HG02588 (cell line): ENCODE measurements around the gene PARP4.
"Not testable (repeated sequence)": the region's sequence is repeated elsewhere in the genome, so short reads cannot be mapped to it uniquely, and the experiment has no call there.

Source experiments
- ATAC-seq: cut with Tn5 transposase; IDR thresholded peaks from one replicate; pipeline ENCODE4 v1.9.1; 2021; ENCODE audit warnings: mild to moderate bottlenecking, moderate library complexity; ENCODE audit not compliant: unreplicated experiment

Gene PARP4

DNA sequence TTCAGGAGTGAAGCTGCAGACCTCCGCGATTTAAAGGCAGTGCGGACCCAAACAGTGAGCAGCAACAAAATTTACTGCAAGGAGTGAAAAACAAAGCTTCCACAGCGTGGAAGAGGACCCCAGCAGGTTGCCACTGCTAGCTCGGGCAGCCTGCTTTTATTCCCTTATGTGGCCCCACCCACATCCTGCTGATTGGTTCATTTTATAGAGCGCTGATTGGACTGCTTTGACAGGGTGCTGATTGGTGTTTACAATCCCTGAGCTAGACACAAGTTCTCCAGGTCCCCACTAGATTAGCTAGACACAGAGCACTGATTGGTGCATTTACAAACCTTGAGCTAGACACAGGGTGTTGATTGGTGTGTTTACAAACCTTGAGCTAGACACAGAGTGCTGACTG is 6.3 kb downstream of the PARP4 start:
- ATAC-seq, result not testable (repeated sequence)

GRCh38 chr13:24505756-24506155 is 6.8 kb downstream of the PARP4 start:
- ATAC-seq, result no peak

GRCh38 chr13:24505256-24505655 is 7.3 kb downstream of the PARP4 start:
- no peak for ATAC-seq

- ATAC-seq, result no peak
Observed at GRCh38 chr13:24503379-24503696, 9.2 kb downstream of the PARP4 start.

DNA sequence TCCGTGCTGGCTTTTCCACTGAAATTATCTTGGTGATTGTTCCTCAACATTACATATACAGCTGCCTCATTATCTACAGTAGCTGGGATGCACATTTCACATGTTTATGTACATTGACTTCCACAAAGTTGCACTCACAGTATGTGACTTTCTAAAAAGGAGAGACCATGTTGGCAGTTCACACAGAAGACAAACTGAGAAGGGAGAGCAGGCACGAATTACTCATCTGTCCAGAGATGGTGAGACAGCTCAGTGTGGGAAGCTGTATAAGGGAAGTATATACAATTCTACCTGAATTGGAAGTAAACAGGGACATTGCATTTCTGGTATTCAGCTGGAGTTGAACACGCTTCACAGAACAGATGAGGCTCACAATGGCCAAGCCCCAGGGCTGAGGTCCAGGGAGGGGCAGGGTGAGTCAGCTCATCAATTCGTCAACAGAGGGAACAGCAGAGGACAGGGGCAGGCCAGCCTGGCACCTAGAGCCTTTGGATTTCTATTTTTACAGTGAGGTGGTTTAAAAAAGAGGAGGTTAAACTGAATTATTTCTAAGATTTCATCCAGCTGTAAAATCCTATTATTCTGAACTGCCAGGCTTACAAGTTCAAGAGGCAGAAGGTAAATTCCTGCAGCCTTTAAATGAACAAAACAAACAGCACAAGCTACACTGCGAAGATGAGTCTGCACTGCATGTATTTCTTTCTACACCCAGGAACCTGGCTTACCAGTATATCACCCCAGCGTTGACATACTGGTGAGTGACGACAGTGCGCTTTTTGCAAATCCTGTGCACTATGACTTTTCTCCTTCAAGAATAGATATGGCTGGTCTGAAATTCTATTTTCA is 9.8 kb downstream of the PARP4 start:
- ATAC-seq, result no peak

GRCh38 chr13:24500977-24501376 is 11.6 kb downstream of the PARP4 start:
- ATAC-seq, result no peak

DNA sequence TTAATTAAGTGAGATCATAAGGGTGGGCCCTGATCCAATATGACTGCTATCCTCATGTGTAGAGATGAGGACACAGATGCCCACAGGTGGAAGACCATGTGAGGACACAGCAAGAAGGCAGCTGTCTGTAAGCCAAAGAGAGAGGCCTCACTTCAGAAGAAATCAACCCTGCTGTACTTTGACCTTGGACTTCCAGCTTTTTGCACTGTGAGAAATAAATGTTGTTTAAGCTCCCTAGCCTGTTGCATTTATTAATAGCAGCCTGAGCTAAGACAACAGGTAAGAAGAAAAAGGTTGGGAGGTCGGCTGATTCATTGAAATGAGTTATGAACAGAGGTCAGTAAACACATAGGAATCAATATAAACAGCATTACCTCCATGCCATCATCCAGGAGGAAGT is 14.8 kb downstream of the PARP4 start:
- no peak for ATAC-seq

- not testable (repeated sequence) for ATAC-seq
Observed at GRCh38 chr13:24496295-24496694, 16.3 kb downstream of the PARP4 start.

DNA sequence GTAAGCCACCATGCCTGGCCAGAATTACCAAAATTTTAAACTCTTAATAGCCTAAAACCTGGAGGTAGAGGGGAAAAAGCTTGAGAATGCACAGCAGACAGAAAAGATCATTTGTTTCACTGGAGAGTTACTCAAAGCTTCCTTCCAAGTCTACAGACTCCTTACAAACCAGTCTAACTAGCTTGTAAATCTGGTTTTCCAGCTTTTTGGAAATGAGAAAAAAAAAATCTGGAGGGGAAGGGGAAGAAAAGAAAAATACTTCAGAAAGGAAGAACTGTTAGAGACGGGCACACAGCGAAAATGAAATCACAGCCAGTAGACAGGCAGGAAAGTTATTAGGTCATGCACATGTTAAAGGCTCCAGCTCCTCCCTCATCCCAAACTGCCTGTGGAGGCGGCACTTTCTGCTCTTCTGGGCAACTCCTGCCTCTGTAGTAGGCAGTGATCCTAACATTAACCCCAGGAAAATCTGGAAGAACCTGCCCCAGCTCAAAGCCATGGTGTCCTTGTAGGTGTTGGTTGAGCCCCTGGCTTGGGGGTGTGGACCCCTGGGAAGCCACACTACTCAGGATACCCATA is 17.3 kb downstream of the PARP4 start:
- no peak for ATAC-seq

DNA sequence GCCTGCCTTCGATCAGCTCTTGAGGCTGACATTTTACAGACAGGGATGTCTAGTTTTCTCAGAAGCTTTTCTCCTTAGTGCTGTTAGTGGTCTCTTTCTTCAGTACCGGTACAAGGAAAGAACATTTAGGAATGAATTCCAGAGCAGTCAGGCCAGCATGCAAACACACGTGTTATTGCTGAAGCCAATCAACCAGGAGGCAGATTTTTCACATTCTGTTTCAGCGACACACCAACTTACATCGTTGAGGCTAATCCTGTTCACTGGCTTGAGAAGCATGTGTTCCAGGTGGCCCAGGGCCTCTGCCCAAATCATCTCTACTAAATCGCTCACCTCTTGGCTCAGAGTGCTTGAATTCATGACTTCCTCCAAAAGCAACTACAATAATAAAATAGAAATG is 19.2 kb downstream of the PARP4 start:
- no peak for ATAC-seq

- ATAC-seq, result no peak
Observed at GRCh38 chr13:24491845-24492244, 20.7 kb downstream of the PARP4 start.

- no peak for ATAC-seq
Observed at GRCh38 chr13:24489721-24490120, 22.9 kb downstream of the PARP4 start.

DNA sequence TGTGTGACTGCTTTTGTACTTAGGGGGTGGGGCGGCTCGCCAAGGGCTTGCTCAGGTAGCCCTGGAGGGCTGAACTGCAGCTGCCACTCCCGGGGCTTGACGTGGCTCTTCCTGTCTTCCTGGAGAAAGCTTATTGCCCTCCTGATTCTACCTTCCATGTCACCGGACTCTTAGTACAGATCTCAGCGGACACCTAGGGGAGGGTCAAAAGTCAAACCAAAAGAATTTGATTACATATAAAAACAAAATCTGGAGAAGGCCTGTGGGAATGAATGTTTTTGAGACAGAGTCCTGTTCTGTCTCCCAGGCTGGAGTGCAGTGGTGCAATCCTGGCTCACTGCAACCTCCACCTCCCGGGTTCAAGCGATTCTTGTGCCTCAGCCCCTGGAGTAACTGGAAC is 24.5 kb downstream of the PARP4 start:
- not testable (repeated sequence) for ATAC-seq

DNA sequence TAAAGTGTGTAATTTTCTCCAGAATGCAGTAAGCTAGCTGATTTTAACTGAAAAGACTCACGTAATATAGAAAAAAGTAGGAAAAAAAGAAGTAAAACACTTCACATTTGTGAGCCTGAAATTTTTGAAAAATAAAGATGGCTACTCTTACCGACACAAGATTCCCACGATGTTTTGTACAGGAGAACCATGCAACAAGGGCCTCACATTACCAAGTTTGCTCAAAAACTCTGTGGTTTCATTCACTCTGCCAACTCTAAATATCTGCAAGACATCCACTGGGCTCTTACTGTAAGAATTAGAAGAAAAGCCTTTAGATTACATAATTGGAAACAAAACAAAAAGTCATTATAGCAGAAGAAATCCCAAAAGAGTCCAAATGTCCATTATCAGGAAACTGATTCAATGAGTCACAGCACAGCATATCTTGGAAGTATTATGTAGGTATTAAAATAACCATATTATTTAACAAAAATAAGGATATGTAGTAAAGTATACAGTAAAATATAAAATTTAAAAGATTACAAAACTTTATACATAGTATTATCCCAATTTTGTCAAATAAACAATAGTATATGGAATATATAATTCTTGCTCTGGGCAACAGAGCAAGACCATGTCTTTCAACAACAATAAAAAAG is 26.4 kb downstream of the PARP4 start:
- ATAC-seq, result not testable (repeated sequence)

DNA sequence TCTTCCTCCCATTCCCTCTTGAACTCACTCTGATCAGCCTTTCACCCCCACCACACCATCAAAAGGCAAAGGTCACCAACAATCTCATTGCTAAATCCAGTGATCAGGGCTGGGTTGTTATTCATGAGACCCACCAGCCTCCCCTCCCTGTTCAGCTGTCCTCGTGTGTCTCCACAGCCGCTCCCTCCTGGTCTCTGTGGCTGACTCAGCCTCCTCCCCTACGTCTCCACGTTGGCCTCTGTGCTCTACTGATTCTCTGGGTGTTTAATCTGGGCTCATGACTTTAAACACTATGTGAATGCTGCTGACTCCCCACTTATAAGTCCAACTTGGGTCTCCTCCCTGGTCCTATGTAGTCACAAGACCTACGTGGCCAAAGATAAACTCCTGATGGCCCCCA is 38.9 kb downstream of the PARP4 start:
- ATAC-seq, result no peak

GRCh38 chr13:24472129-24472528 is 40.4 kb downstream of the PARP4 start:
- ATAC-seq, result not testable (repeated sequence)

DNA sequence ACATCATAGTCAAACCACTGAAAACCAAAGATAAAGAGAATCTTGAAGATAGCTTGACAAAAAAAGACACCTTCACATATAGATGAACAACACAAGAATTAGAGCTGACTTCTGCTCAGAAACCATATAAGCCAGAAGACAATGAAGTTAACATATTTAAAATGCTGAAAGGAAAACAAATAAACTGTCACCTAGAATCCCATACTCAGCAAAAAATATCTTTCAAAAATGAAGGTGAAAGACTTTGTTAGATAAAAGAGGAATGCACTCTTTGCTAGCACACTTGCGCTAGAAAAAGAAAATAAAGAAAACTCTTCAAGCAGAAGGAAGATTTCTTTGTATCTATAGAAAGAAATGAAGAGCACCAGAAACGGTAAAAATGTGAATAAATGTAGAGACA is 49.5 kb downstream of the PARP4 start:
- no peak for ATAC-seq

- ATAC-seq, result no peak
Observed at GRCh38 chr13:24460256-24460655, 52.3 kb downstream of the PARP4 start.

DNA sequence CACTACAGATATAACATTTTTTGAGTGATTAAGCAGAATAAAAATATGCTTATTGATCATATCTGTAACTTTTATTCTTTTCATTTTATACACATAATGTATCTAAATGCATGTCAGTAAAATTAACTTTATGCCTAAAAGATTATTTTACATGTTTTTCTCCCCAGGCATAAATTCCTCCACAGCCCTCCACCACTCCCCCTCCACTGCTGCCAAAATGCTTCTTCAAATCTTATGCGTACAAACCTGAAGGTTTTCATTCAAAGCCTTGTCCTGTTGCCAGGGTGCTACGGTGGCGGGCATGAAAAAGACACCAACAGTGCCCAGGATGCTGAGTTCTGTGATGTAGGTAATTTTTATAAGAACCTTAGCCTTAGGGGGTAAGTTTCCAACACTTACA is 52.9 kb downstream of the PARP4 start:
- no peak for ATAC-seq

- peak; percentile 45 for ATAC-seq
Observed at GRCh38 chr13:24459234-24459633, 53.3 kb downstream of the PARP4 start.

DNA sequence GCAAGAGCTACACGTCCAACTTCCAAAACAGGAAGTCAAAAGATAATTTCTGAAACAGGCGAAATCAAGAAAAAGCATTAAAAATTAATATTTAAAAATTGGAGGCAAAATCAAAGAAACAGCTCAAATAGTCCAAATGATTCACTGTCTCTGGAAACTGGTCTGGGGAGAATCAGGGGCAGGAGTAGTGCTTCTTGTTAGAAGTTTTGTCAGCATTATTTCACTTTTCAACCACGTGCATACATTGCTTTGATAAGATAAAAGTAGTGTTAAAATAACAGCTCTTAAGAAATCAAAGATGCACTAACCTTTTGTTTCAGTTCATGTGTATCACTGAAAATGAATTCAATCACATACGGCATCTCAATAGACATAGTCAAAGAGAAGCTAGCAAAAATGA is 53.8 kb downstream of the PARP4 start:
- ATAC-seq, result no peak

GRCh38 chr13:24456396-24456795 is 56.2 kb downstream of the PARP4 start:
- no peak for ATAC-seq
